Occipital lobe (tissue), 2 donors: ENCODE measurements around the gene ERVH48-1. TPM values are rescaled to one million over a fixed set of nuclear protein-coding genes. Genes with fewer than 3 reads are reported as not detected.
"Not testable (repeated sequence)": the region's sequence is repeated elsewhere in the genome, so short reads cannot be mapped to it uniquely, and the experiment has no call there.

Experiments used
- DNase-seq: peaks from one replicate; lab custom pipeline; 2025; lab: John Stamatoyannopoulos, UW
- total RNA-seq: library from RNA; depleted of rRNA; stranded (reverse); fragments of >200 nt; gene quantifications from one replicate; pipeline ENCODE4 v1.2.3, GENCODE V29; 2014

ERVH48-1 gene
- not detected for total RNA-seq

DNA sequence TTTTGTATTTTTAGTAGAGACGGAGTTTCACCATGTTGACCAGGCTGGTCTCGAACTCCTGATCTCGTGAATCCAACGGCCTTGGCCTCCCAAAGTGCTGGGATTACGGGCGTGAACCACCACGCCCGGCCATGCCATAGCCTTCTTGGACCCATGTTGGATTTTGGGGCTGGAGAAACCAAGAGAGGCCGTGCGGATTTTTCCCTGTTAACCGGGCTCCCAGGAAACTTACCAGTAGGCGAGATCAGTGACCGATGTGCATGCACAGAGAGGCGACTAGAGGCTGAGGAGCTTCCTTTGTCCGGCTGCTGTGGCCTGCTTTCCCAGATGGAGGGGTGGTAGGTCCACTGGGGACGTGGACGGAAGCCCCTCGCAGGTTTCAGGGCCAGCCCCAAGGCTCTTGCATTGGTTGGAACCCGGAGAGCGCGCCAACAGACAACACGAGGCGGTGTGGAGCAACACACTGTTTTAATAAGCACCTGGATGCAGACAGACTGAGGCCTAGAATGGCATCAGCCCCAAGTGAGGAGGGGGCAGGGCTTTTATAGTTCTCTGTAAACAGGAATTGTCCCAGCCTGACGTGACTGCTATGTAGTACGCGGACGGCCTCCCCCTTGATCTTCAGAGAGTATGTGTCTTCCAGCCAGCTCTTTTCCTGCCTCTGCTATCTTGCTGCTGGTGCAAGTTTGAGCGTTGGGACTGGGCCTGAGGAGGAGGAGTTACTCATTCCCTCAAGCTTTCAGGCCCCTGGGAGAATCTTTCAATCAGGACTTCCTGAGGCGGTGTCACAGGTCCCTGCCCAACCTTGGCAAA is at the start of gene ERVH48-1:
ERVH48-1 (minus strand) TSS at position 517 of the 813 bp plus-strand sequence. CDS start 6,624 bp downstream, outside the sequence.
- DNase-seq, result no peak

DNA sequence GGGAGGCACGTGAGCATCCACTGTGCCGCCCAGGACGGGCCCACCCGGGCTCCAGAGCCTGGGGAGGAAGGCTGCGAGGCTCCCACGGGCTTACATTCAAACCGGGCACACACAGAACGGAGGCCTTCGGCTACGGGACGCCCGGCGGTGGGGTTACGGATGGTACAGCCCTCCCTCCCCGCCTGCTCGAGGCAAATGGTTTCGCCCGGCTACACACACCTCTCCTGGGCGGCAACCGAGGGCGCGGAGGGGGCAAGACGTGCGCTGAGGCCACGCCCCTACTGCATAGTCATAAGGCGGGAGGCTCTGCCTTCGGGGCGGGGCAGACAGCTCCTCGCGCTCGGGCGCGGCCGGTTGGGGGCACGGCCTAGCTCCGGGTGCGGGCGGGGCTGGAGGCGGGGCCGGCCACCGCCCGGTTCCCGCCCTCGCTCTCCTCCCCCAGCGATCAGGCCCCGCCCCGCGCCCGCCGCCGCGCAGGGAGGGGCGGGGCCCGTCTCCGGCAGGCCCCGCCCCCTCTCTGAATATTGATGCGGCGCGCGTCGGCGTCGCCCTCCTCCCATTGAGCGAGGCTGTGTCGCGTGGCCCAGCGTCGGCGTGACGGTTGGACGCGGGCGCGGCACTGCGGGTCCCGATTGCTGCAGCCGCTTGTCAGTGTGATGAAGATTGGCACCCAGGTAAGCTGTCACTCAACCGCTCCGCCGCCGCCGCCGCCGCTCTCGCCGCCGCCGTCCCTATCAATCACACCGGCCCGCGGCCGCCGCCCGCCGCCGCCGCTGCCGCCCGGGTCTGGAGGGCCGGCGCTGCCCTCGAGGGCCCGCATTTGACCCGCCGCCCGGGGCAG is 48.8 kb upstream of the ERVH48-1 start, which contains the start of gene PKNOX1:
PKNOX1 (plus strand) TSS at position 572 of the 841 bp plus-strand sequence. CDS start 29,820 bp downstream, outside the sequence.
- peak; percentile 98 for DNase-seq

- DNase-seq, result no peak
Observed at GRCh38 chr21:42973309-42973990, 48.0 kb upstream of the ERVH48-1 start.

GRCh38 chr21:42971897-42972275 is 46.5 kb upstream of the ERVH48-1 start:
- DNase-seq, result no peak

DNA sequence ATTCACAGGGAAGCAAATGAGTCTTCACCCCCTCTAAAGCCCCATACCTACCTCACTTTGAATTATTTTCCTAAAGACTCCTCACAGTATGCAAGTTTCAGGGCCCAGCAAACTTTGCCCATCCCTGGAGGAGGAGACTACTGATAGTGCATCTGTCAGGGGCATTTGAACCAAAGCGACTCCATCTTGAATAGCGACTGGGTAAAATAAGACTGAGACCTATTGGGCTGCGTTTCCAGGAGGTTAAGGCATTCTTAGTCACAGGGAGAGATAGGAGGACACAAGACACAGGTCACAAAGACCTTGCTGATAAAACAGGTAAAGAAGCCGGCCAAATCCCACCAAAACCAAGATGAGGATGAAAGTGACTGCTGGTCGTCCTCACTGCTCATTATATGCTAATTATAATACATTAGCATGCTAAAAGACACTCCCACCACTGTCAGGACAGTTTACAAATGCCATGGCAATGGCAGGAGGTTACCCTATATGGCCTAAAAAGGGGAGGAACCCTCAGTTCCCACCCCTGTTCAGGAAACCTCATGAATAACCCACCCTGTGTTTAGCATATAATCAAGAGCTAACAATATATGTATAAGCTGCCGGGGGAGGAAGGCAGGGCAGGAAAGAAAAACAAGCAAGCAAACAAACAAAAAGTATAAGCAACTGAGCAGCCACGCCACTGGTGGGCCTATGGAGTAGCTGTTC is 45.7 kb upstream of the ERVH48-1 start:
- no peak for DNase-seq

- DNase-seq, result no peak
Observed at GRCh38 chr21:42969193-42969600, 43.8 kb upstream of the ERVH48-1 start.

DNA sequence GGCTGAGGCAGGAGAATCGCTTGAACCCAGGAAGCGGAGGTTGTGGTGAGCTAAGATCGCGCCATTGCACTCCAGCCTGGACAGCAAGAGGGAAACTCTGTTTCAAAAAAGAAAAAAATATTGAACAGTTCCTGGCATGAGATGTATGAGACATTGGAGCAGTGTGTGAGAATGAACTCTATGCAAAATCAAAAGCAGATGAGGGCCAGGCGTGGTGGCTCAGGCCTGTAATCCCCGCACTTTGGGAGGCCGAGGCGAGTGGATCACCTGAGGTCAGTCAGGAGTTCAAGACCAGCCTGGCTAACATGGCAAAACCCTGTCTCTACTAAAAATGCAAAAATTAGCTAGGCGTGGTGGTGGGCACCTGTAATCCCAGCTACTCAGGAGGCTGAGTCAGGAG is 42.2 kb upstream of the ERVH48-1 start:
- not testable (repeated sequence) for DNase-seq

- DNase-seq, result no peak
Observed at GRCh38 chr21:42965211-42965560, 39.8 kb upstream of the ERVH48-1 start.

- no peak for DNase-seq
Observed at GRCh38 chr21:42964546-42965210, 39.2 kb upstream of the ERVH48-1 start.

- DNase-seq, result no peak
Observed at GRCh38 chr21:42964086-42964485, 38.7 kb upstream of the ERVH48-1 start.

DNA sequence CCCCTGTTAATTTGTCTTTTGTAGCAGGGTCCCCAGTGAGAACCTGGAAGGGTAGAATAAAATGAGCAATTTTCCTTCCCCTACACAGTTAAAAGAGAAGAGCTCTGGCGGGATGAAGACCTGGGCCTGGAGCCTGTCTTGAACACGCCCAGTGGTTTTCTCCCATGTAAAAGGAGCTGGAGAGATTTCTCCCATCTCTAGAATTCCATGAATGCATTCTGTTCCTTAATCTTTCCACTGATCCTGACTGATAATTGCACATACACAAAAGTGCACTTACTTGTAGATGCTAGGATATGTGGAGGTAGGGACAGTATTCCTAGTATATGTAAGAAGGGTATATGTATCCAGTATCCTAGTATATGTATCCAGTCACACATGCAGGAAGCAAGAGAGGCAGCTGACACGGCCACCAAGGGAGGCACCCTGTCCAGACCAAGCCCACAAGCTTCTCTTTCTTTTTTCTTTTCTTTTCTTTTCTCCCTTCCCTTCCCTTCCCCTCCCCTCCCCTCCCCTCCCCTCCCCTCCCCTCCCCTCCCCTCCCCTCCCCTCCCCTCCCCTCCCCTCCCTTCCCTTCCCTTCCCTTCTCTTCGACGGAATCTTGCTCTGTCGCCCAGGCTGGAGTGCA is 37.1 kb upstream of the ERVH48-1 start:
- no peak for DNase-seq

GRCh38 chr21:42959728-42960127 is 34.3 kb upstream of the ERVH48-1 start:
- DNase-seq, result no peak

DNA sequence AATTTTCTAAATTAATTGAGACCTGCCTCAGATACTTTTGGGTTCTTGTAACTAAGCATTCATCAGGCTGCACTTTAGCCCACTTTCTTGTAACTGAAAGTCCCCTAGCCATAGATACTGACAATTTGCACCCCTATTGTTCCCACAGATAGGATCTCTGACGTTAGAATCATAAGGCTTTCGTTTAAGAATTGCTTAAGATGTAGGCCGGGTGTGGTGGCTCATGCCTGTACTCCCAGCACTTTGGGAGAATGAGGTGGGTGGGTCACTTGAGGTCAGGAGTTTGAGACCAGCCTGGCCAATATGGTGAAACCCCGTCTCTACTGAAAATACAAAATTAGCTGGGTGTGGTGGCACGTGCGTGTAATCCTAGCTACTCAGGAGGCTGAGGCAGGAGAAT is 32.7 kb upstream of the ERVH48-1 start:
- not testable (repeated sequence) for DNase-seq

DNA sequence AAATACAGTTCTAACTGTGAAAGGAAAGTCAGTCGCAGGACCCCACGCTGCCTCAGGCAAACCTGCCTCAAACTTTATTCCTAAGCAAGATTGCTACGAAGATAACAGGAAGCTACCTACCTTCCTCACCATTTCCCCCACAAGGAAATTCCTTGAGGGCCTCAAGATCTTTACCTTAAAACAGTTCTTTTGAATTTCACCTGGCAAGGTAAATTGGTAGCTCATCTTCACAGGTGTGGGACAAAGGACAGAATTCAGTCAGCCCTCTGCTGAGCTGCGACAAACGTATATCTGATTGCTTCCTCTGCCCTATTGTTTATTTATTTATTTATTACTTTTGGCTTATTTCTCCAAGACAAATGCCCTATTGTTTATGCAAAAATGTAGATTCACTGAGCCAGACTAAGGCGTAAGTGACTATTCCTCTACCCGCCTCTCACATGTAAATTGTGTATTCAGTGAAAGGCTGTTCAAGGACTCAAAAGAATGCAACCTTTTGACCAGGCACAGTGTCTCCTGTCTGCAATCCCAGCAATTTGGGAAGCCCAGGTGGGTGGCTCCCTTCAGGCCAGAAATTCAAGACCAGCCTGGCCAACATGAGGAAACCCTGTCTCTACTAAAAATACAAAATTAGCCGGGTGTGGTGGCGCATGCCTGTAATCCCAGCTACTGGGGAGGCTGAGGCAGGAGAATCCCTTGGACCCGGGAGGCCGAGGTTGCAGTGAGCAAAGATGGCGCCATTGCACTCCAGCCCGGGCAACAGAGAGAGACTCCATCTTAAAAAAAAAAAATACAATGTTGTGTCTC is 31.6 kb upstream of the ERVH48-1 start:
- DNase-seq, result no peak

GRCh38 chr21:42951193-42951592 is 25.8 kb upstream of the ERVH48-1 start:
- not testable (repeated sequence) for DNase-seq

GRCh38 chr21:42949094-42949755 is 23.8 kb upstream of the ERVH48-1 start:
- not testable (repeated sequence) for DNase-seq

- no peak for DNase-seq
Observed at GRCh38 chr21:42942244-42942643, 16.8 kb upstream of the ERVH48-1 start.

DNA sequence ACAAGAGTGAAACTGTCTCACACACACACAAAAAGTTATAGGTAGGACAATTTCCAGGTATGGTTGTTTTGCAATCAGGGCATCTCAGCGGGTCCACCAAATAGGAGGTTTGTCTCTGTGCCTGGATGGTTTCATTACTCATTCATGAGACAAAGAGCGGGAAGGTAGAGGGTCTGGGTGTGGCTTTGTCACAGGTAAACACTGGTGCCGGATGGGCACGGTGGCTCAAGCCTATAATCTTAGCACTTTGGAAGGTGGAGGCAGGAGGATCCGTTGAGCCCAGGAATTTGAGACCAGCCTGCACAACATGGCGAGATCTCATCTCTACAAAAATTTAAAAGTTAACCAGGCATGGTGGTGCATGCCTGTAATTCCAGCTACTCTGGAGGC is 16.3 kb upstream of the ERVH48-1 start:
- no peak for DNase-seq
